ENCODE results near the gene CPNE4.

DNA sequence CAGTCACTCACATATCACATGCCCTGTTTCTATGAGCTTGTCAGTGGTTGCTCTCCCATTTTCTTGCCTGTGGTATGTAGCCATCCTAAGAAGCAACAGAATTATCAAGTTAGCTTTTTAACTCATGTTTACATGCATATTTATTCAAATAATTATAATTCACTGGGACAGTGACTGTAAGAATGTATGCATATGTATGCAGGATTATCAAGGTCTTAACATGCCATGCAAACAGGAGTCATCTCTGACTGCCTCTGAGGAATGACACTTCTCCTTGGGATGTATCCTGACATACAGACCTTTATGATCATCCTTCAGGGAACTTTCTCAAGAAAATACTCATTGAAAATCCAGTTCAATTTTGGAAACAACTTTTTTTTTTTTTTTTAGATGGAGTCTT is 240.9 kb downstream of the CPNE4 start:
- TF ChIP-seq, protein P1, sequence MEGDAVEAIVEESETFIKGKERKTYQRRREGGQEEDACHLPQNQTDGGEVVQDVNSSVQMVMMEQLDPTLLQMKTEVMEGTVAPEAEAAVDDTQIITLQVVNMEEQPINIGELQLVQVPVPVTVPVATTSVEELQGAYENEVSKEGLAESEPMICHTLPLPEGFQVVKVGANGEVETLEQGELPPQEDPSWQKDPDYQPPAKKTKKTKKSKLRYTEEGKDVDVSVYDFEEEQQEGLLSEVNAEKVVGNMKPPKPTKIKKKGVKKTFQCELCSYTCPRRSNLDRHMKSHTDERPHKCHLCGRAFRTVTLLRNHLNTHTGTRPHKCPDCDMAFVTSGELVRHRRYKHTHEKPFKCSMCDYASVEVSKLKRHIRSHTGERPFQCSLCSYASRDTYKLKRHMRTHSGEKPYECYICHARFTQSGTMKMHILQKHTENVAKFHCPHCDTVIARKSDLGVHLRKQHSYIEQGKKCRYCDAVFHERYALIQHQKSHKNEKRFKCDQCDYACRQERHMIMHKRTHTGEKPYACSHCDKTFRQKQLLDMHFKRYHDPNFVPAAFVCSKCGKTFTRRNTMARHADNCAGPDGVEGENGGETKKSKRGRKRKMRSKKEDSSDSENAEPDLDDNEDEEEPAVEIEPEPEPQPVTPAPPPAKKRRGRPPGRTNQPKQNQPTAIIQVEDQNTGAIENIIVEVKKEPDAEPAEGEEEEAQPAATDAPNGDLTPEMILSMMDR (conservative IDR thresholded peaks at IDR 0.05), result no peak
- no peak for TF ChIP-seq ZFX (IDR thresholded peaks at IDR 0.05)
